ENCODE results near the gene ANKRD16.
"Not testable (repeated sequence)": the region's sequence is repeated elsewhere in the genome, so short reads cannot be mapped to it uniquely, and the experiment has no call there.

Gene ANKRD16

GRCh38 chr10:5882961-5883360 is 6.7 kb downstream of the ANKRD16 start:
- no peak for TF ChIP-seq CTCF (IDR thresholded peaks at IDR 0.05; ENCODE audit: low read depth, low read length)
- DNase-seq (ENCODE audit: extremely low read depth, low read depth) = no peak

DNA sequence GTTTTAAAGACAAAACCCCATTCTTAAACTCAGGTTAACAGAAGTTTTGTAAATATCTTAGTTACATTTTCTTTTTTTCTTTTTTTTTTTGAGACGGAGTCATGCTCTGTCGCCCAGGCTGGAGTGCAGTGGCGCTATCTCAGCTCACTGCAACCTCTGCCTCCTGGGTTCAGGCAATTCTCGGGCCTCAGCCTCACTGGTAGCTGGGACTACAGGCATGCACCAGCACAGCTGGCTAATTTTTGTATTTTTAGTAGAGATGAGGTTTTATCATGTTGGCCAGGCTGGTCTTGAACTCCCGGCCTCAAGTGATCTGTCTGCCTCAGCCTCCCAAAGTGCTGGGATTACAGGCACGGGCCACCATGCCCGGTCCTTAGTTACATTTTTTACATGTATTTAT is 12.7 kb downstream of the ANKRD16 start:
- not testable (repeated sequence) for DNase-seq (ENCODE audit: extremely low read depth, low read depth)

DNA sequence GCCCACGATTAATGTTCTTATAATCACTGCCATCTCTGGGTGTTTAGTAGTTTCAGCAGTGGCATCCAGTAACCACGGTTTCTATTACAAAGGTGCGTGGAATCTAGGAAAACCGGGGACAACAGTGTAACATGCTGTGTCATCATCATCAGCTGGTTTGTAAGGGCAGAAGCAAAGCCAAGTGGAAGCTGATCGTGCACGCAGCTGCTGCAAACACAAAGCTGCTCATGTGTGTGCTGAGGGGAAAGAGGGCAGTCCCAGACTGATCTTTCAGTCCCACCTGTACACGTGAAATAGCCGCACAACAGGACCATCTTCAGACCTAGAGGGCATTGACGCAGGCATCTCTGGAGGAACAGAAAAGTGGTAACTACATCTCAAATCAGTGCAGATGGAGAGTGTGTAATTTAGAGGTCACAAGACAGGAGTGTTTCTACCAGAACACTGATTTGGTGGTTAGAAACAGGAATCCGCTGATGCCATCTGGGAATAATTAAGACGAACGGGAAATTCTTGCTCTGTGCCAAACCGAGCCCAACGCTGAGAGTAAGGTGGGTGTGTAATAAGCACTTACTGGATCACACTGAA is 13.4 kb downstream of the ANKRD16 start:
- TF ChIP-seq CTCF (IDR thresholded peaks at IDR 0.05; ENCODE audit: low read depth, low read length) = no peak
- peak; percentile 84 for DNase-seq (ENCODE audit: extremely low read depth, low read depth)

DNA sequence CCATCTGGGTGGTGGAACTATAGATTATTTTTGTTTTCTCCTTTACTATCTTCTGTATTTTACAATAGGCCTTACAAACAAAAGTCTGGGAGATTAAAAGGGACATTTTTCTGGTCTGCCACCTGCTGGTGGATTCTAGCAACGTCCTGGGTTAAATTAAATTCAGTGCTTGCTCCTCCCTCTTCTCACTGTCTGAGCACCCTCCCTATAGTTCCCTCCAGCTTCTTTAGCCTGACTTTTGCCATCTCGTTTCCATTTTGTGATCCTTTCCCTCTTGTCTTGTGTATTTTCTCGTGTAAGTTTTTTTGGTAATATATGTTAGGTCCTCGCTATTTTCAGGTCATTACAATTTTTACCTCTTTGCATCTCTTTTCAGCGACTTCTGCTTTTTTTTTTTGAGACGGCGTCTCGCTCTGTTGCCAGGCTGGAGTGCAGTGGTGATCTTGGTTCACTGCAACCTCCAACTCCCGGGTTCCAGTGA is 16.1 kb downstream of the ANKRD16 start:
- DNase-seq (ENCODE audit: extremely low read depth, low read depth) = peak; percentile 49
- peak; percentile 67 for TF ChIP-seq CTCF (IDR thresholded peaks at IDR 0.05; ENCODE audit: low read depth, low read length)

GRCh38 chr10:5871596-5871995 is 18.1 kb downstream of the ANKRD16 start:
- no peak for DNase-seq (ENCODE audit: extremely low read depth, low read depth)
- no peak for TF ChIP-seq CTCF (IDR thresholded peaks at IDR 0.05; ENCODE audit: low read depth, low read length)

DNA sequence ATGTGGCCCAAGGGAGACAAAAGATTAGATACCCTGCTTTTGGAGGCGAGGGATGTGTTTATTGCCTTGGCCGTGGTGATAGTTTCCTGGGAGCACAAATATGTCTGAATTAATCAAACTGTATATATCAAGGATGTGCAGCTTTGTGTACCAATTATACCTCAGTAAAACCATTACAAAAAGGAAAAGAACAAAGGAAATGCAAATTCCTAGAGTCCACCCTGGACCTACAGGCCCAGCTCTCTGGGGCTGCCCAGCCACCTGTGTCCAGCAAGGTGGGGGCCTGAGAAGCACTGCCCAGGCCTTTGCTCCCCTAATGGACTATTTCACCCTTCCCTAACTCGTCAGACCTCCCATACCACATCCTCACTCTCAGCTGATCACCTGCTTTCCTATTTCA is 20.5 kb downstream of the ANKRD16 start:
- no peak for TF ChIP-seq CTCF (IDR thresholded peaks at IDR 0.05; ENCODE audit: low read depth, low read length)
- DNase-seq (ENCODE audit: extremely low read depth, low read depth) = no peak

- DNase-seq (ENCODE audit: extremely low read depth, low read depth) = not testable (repeated sequence)
Observed at GRCh38 chr10:5868383-5868782, 21.3 kb downstream of the ANKRD16 start.

GRCh38 chr10:5867091-5867615 is 22.5 kb downstream of the ANKRD16 start:
- not testable (repeated sequence) for DNase-seq (ENCODE audit: extremely low read depth, low read depth)

- DNase-seq (ENCODE audit: extremely low read depth, low read depth) = not testable (repeated sequence)
Observed at GRCh38 chr10:5866451-5867081, 23.1 kb downstream of the ANKRD16 start.

GRCh38 chr10:5862981-5863685 is 26.6 kb downstream of the ANKRD16 start:
- DNase-seq (ENCODE audit: extremely low read depth, low read depth) = not testable (repeated sequence)

Measured in AG09319 (cell line).